Limb (tissue), 2 donors: ENCODE measurements around the gene NACC2.

Experiments
- DNase-seq, 2 donors: peaks; one replicate each; pipeline ENCODE4 v3.0.0-alpha.2; 2016; ENCODE audit errors: extremely low spot score in 2 of 2

NACC2 gene

DNA sequence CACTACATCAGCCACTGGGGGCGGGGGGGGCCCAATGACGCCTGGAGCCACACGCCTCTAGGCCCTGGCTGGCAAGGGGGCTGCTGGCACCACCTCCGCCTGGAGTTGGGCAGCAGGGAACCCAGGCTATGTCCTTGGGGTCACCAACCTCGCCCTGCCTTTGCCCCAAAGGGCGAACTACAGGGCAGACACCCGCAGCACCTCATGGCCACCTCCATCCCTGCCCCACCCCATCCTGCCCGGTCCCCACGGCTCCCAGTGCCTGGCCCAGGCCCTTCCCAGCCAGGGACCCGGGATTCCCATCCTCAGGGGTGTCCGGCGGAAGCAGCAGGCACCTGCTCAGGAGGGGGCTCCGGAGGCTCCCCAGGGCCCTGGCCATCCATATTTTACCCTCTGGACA, 37.0 kb downstream of the NACC2 start:
- DNase-seq = no peak

DNA sequence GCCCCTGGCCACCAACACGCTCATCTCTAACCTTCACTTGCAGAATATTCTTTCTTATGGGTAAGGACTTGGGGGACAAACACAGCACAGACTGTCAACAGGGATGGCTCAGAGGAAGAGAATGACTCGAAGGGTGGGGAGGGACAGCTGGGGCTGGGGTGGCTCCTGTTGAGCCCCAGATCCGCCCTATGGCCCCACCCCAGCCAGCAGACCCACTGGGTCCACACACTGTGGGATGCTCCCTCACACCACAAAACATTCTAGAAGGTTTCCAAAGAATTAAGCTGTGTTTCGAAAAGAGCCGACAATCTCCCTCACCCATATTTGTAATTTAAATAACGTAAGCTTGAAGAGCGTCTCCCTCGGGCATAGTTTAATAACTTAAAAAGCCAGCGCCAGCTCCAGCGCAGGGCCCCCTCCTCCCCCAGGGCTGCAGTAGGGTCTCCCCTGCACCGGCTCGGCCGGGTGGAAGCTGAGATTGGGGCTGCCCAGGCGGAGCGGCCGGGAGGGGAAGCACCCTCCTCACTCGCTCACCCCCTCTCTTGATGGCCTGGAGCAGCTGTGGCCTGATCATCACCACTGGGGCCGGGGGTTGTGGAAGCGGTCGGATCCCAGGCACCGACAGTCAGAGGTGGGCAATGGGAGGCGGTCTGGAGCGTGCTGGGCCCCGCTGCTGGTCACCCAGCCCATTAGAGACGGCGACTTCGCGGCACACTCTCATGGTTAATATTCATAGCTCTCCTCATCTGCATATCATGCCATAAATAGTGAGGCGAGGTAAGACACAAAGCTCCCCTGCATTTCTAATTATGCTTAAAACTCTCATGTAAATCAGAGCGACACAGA, 37.6 kb downstream of the NACC2 start:
- peak in 1 of 2 donors; percentile 34 for DNase-seq

DNA sequence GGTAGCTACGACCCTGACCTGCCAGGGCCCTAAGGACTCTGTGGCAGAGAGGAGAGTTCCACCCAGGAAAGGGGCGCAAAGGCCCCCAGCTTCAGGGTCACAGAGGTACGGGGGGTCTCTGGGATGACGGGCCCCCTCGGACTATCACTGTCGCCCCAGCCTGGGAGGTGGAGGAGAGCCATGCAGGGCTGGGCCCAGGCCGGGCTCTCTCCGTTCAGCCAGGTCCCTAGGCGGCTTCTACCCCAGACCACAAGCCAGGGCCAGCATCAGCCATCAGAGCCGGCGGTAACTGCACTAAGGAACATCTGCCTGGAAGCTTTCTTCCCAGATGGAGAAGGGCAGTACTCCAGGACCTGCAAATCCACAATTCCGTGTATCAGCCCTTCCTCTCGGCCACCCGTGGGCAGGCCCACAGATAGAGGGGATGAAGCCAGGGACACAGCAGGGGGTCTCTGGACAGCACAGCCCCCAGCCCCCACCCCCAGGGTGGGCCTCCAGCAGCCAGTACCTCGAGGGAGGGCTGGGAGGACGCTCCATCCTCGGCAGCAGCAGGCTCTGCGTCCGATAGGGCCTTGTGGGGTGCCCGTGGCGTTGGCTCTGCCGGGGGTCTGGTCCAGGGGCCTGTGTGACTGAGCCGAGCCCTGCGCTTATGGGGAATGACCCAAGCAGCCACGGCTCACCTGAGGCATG, 38.4 kb downstream of the NACC2 start:
- DNase-seq = no peak

DNA sequence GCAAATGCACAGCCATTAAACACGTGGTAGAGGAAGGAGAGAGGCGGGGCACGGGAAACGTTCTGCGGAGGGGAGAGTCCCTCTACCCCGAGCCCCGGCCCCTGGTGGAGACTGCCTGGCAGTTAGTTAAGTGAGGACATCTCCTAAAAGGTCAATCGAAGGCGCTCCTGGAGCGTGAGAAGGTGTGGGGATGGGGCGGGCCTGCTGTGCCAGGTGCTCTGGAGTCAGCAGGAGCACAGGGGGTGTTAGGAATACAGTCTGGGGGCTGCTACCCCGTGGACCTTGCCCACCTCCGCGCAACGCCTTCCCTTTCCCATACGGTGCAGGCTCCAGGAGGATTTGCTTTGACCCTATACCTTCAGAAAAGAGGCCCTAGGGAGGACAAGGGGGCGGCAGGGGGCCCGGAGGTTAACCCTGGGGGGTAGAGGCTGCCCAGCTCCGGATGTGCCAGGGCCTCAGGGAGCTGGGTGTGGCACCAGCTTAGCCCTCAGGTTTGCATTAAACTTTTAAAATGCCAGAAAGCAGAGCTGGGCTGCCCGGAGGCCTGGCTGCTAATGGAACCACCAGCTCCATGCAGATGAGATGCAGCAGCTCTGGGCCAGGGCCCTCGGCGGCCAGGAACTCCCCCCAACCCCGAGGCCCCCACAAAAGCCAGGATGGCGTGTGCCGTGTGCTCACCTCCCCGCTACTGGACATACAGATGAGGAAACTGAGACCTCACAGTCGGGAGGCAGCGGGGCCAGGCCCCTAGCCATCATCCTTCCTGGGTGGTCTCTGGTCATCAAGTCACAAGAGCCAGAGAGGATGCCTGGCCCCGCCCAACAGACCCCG, 39.2 kb downstream of the NACC2 start:
- no peak for DNase-seq

DNA sequence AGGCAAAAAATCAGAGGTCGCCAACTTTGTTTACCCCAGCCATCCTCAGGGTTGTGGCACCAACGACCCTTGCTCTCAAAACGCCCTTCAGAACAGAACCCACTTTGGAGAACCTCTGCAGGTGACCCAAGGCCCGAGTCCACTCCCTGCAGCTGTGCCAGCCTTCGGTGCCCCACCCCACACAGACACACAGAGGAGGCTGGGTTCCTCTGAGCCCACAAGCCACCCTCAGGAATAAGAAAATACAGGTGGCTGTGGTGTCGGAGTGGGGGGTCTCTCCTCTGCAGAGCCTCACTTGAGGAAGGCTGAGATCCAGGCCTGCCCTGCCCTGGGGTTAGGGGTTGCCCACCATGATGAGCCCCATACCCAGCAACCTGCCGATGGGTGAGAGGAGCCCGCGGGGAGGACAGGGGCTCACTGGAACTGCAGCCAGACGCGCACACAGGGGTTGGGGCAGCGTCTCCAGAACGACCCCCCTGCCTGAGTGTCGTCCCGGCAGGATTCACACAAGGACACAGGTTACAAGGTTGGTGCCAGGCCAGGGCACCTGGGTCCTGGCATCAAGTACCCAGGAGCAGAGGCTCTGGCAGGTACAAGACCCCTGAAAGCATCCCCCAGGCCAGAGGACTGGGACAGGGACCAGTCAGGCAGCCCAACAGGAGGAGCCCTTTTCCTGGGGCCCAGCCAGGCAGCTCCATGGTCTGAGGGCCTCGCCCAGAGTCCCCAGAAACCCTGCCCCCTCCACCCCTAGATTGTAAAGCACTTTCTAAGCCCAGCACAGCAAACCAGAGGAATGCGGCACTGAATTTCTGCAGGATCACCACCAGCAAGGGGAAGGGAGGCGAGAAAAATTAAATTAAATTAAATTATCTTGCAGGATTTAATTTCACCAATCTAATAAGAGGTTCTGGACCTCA, 40.0 kb downstream of the NACC2 start:
- DNase-seq = no peak

DNA sequence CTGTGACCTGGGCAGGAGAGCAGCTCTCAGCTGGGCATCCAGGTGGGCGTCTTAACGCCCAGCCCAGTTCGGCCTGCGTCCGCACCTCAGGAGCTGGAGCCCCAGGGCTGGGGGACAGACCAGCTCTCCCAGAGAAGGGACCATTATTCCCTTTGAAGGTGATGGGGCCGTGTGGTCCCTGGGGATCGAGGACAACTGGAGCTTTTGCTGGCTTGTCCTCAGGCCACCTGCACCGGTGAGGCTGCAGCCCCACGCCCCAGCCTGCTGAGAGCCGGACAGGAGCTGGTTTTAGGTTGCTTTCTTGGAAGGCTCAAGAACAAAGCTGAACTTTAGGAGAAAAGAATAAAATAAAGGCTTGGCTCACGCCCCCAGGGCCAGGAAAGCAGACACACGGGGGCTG, 40.9 kb downstream of the NACC2 start:
- DNase-seq = no peak

DNA sequence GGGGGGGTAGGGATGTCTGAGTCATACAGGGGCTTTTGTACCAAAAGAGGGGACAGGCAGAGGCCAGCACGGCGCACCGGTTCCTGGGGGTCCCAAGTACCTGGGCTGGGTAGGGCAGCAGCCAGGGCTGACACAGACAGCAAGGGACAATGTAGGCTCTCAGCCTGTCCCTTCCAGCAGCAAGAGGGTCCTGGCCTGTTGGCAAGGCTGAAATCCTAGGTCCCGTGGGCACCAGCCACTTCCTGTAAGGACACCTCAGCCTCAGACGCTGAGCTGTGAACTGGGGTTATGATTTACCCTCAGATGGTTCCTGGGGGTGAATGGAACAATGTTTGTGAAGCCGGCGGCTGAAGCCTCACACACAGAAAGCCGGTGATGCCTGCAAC, 41.3 kb downstream of the NACC2 start:
- no peak for DNase-seq

DNA sequence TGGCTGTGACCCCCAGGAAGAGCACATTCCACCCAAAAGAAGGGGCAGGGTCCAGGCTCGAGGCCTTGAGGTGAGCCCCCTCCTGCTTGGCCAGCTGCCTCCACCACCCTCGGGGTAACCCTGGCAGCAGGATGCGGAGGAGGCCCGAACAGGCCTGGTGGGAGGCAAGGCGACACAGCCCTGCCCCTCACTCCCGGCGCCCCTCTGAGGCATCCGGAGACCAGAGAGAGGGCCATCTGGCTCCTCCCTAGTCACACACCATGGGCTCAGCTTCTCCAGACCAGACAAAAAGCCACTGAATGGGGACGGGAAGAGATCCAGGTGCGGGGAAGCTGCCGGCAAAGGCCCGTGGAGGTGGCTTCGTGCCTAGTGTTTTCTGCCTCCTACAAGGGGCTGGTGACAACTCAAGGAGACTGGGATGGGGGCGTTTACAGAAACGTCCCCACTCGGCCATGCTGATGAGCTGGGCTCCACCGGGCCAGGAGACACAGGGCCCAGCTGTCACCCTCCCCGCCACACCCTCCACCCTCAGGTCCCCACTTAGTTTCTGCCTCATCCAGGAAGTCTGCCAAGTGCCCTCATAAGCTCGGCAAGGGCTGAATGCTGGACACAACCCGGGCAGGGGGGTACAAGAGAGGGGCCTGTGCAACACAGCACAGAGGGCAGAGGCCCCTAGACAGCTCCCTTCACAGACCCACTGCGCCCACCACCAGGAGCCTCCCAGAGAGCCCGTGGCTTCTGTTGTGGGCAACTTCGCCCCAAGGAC, 41.9 kb downstream of the NACC2 start:
- no peak for DNase-seq

DNA sequence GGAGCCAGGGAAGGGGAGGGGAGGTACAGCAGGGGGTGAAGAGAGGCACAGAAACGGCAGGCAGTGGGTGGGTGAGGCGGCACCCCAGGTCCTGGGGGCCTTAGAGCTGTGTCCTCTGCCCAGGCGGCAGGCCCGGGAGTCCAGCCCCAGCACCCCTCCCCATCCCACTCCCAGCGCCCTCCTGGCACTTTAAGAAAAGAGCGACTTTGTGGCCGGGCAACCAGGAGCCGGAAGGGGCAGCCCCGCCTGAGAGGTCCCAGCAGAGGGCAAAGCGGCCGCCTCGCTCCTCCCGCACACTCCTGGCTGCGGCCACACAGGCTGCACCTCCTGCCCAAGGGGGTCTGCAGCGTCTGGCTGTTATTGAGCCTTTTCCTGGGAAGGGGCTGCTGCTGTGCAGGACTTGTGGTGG, 42.6 kb downstream of the NACC2 start:
- peak in 1 of 2 donors; percentile 62 for DNase-seq

DNA sequence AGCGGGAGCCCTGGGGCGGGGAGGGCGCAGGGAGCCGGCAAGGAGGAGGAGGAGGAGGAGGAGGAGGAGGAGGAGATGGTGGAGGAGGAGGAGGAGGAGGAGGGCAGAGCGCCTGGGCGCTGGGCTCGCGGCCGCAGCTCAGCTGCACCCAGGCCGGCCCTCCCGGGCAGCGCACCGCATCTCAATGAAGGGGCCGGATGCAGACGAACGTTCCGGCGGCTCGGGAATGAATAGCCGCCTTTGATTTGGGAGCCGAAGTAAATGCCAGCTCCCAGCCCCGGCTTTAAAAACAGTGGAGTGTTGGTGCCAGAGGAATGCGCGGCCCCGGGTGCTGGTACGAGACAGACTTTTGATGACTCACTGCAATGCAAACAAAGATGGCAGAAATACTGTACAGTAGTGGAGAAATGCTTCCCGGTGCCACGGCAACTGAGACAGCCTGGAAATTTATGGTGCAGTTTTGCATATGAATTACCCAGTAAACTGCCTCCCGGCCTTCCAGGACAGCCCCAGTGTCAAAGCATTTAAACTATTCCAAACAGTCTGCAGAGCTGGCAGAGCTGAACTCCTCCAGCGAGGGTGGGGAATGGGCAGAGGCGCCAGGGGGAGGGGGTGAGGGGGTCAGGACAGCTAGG, 43.1 kb downstream of the NACC2 start:
- DNase-seq = peak; percentile 78 to 84

DNA sequence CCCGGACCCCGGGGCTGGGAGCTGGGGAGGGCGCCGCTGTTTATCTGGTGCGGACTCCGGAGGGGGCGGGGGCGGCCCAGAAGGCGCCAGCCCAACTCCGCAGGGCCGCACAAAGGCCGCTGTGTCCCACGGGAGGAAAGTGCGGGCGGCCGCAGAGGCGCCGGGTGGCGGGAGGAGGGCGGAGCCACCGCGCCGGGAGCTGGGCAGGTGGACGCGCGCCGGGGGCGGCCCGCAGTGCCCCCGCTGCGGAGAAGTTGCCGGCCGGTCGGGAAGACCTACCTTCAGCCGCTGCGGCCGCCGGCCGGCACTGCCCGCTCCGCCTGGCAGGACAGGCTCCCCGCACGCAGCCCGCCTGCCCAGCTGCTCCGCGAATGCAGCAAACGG, 43.6 kb downstream of the NACC2 start:
- DNase-seq = no peak

DNA sequence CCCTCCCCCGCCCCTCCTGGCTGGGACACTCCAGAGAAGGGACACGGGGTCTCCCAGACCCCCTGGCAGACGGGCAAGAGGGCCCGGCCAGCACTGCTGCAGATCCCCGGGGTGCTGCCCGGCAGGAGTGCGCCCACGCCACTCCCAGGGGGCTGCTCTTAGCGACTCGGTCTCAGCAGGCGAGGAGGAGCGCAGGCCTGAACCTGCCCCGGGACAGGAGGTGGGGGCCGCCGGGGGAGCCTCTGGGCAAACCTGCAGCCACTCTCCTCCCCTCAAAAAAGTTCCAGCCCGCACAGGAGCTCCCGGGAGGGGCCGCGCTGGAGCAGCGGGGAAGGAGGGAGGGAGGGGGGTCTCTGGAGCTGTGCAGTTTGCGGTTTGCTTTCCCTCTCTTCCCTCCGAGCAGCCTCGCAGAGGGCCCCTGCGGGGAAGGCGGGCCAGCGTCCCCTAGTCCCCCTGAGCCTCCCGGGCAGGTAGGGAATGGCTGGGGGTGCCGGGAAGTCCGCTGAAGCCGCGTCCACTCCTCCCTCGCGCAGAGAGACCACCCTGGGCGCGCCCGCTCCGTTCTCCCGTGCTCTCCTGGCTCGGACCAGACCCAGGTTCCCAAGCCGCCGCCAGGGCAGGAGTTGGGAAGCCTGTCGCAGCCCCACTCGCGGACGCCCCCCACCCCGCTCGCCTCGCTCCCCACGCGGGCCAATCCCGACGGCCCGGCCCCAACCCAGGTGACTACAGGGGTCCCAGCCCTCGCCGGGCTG, 44.2 kb downstream of the NACC2 start:
- DNase-seq = peak in 1 of 2 donors; percentile 68

DNA sequence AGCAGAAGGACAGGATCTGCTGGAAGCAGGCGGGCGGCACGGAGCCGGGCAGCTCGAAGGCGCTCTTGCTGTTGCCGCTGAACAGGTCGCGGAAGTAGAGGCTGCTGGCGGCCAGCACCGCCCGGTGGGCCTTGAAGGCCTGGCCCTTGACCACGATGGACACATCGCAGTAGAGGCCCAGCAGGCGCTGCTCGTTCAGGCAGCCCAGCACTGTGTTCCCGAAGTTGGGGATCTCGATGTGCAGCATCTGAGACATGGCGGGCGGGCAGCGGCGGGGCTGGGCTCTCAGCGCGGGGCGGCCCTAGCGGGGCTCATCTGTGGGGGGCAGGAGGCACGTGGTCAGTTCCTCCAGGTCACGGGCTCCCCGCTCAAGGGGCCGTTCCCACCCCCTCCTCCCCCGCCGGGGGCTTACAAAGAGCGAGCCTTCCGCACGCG, 44.8 kb downstream of the NACC2 start:
- peak in 1 of 2 donors; percentile 43 for DNase-seq

DNA sequence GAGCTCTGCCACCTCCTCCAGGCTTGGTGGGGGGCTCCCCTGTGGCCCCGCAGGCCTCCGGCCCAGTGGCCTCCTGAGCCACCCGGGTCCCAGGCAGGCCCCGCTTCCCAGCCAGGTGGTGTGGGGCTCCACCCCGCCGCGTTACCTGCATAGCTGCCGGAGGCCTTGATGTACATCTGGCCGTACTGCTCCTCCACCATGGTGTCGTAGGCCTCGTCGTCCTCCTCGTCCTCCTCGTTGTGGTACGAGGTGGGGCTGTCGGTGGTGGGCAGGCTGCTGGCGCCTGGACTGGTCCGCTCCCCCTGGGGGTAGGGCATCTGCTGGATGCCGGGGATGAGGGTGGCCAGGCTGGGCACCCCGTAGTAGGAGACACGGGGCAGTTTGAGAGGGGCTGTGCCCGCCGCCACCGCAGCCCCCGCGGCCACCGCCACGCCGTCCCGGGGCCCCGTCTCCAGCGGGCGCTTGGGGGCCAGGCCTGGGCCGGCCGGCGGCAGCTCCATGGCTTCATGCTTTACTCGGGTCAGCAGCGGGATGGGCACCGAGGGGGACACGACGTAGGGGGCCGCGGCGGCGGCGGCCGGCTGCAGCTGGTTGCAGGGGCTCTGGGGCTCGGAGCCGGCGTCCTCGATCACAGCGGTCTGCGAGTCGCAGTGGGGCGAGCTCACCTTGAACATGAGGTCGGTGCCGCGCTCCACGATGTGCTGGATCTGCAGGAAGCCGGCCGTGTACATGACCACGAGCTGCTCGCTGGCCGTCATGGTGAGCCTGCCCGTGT, 45.4 kb downstream of the NACC2 start:
- DNase-seq = peak in 1 of 2 donors; percentile 29

DNA sequence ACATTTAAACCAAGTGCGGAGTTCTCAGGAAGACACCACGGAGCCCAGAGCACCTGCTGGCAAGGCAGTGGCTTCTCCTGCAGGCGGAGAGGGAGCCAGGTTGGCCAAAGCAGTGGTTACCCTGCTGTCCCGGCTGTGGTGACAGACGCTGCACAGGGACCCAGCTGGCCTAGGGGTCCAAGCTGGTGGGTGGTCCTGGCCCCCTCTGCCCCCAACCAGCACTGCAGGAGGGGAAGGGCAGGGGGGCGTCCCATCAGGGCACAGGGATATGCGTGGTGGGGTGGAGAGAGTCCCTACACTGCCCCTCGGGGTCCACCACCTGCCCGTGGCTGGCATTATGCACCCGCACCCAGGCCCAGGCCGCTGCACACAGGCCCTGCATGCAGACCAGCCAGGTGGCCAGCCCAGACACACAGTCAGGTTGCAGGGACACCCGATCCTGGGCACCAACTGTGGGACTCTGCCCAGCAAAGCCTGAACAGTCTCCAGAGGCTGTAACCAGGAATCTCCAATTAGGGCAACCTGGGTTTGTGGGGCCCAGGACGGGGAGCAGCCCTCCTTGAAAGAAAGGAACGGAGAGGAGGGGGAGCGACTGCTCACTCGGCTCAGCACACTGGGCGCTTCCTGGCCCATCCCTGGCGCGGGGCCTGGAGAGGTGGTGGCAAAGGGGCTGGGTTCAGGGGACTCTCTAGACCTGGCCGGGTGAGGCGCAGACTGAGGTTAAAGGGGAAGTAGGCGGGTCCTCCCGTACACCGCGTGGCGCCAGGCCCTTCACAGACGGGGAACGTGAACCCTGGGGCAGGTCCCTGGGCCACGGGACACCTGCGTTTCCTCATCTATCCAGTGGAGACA, 46.3 kb downstream of the NACC2 start:
- DNase-seq = no peak

DNA sequence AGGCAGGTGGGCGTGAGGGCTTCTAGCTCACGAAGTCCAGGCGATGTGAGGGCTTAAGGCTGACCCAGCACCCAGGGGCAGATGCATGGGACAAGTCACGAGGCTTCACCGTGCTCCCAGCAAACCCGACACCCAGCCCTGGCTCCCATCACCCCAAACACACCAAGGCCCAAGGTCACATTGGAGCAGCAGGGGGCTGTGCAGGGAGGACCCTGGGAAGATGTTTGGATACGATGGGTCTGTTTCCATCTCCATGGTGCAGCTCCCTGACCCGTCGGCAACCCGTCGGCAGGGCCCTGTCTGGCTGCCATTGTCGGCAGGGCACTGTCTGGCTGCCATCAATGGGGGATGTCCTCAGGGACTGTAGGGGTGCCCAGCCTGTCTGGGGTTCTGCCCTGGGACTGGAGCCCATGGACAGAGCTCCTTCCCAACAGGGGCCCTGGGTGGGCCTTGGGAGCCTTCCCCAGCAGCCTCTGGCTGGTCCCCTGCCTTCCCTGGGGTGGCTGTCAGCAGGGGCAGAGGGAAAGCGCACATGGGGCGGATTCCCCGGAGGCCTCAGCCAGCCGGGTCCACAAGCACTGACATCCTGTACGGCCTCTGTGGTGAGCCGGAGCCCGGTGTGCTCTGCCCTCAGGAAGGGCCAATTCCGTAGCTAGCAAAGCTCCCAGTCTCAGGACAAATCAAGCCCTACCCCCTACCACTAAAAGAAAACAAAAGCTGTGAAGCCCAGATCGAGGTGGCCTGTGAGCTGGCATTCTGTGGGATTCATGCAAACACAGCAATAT, 47.1 kb downstream of the NACC2 start:
- no peak for DNase-seq
